GM21515 (cell line): Measurements from ENCODE around the gene DOK7.

Source experiments
- ATAC-seq: cut with Tn5 transposase; IDR thresholded peaks from one replicate; pipeline ENCODE4 v1.9.1; 2021; ENCODE audit not compliant: unreplicated experiment

Gene DOK7

DNA sequence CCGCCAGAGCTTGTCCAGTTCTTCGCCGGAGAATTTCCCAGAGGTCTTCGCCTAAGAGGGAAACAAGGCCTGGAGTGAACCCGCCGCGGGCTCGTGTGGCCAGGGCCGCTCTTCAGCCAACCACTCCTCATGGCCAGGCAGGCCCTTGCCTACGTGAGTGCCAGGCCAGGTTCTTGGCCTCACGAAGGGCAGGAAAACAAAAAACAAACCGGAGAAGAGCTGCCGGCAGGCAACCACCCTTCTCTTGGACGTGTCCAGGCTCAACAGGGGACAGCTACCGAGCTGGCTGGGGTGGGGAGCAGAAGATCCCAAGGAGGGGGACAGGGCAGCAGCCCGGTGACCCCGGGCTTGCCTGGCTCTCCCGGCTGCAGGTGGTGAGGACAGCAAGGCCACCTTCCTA lies 55.8 kb downstream of the DOK7 start:
- ATAC-seq: no peak

GRCh38 chr4:3519468-3520264 lies 56.6 kb downstream of the DOK7 start:
- ATAC-seq: no peak

DNA sequence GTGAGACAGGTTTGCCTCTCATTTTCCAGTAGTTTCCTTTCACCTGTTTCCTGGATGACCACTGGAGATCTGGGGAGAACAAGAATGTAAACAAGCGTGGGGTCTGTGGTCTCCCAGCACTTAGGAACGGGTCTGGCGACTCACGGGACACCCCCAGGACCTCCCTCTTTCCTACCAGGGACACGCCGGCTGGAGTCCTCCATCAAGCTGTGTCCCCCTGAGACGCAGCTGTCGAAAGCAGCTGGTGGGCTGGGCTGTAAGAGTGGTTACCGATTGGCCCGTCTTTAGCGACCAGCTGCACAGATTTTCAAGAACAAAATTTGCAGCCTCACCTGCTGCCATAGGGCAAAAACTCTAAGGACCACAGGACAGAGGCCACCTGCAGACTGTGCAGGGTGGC lies 57.2 kb downstream of the DOK7 start:
- ATAC-seq: no peak

DNA sequence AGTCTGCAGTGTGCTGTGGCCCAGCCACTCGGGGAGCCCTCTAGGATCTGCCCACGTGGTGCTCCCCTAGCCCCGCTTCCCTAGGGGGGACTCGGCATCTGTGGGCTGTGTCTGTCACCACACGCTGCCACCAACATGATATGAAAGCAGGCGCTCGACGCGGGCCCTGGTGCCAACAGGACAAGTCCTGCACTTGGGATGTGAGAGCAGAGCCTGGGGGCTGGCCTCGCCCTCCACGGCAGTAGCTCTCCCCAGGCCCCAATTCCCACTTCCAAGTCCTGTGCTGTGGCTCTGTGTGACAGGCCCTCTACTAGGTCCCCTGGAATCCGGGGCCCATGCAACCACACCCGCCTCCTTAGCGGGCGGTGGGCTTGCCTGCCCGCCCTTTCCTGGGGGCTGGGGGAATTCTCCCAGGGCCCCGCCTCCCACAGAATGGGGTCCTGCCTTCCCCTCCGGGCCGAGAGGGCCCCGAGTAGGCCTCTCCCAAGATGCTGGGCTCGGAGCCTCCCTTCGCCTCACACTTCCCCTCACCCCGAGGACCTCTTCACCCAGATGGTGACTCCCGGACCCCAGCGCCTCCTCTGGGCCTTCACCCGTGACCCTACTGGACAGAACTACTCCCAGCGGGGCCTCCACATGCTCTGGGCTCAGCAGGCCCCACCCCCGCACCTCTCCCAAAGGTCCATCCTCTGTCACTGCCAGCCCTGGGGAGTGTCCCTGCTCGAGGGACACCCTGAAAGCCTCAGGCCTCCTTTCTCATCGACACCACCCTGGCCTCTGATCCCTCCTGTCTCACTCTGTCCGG lies 57.9 kb downstream of the DOK7 start:
- no peak for ATAC-seq

DNA sequence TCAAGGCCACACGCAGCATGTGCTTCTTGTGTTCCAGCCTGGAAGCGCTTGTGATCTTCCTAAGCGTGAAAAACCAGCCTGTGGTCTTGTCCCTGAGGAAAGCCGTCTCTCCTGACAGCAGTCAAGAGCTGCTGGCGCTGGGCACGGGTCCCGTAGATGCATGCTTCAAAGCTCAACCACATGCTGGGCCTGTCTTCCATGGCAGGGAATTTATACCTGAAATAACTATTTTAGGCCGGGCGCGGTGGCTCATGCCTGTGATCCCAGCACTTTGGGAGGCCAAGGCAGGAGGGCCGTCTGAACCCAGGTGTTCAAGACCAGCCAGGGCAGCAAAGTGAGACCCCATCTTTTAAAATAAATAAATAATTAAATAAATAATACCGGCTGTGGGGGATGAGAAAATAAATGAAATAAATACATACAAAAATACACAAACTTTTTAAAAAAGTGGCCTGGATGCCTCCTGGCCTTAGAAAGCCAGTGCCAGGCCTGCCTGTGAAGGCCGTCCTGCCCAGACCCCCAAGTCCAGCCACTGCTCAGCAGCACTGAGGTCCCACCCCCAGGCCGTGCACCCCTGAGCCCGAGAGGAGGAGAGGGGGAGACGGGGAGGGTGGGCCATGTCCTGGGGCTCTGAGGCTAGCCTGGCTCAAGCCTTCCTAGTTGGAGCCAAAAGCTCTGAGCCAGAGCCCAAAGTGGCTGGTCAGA lies 58.7 kb downstream of the DOK7 start:
- no peak for ATAC-seq

DNA sequence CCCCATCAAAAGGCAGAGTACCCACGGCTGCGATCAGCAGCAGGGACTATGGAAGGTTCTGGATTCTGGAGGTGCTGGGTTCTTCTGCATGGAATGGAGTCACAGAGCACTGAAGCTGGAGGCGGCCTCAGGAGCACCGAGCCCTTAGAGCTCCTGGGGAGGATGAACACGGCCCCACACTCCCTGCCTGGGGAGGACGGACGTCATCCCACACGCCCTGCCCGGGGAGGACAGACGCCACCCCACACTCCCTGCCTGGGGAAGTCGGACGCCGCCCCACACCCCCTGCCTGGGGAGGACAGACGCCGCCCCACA lies 59.2 kb downstream of the DOK7 start:
- no peak for ATAC-seq

GRCh38 chr4:3522651-3523050 lies 59.5 kb downstream of the DOK7 start:
- no peak for ATAC-seq

DNA sequence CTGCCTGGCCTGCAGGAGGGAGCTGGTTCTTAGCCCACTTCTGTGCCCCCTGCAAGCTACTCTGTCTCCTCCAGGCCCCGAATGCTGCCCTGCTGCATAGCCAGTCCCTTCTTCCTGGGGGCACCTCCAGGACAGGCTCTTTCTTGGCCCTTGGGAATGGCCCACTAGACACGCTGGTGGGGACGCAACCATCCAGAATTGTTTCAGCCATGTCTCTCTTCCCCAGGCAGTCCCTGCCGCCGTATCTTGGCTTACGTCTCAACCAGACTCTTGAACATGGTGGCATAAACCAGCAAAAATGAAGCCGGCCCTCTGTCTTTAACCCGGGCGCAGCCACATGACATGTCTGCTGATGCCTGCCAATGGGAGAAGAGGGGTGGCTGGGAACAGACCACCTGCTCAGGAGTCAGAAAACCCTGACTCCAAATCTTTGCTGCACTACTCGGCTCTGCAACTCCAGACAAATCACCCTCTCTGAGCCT lies 60.1 kb downstream of the DOK7 start:
- no peak for ATAC-seq

- no peak for ATAC-seq
Measured at GRCh38 chr4:3523628-3524221, 60.6 kb downstream of the DOK7 start.

DNA sequence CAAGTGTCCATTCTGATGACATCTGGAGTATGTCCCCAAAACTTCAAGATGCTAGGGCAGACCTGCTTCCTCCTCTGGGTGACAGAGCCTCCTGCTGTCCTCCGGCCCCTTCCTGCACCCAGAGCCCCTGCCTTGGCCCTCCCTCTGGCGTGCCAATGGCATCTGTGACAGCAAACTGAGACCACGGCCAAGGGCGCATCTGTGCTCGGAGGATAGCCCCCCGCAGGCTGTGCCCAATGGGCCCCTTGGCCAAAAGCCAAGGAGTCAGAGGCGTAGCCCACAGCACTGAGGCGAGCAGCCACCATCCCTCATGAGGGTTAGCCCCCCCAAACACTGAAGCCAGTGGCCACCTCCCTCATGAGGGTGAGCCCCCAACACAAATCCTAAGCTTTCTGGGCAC lies 61.2 kb downstream of the DOK7 start:
- no peak for ATAC-seq

- ATAC-seq: no peak
Measured at GRCh38 chr4:3524920-3525319, 61.8 kb downstream of the DOK7 start.

DNA sequence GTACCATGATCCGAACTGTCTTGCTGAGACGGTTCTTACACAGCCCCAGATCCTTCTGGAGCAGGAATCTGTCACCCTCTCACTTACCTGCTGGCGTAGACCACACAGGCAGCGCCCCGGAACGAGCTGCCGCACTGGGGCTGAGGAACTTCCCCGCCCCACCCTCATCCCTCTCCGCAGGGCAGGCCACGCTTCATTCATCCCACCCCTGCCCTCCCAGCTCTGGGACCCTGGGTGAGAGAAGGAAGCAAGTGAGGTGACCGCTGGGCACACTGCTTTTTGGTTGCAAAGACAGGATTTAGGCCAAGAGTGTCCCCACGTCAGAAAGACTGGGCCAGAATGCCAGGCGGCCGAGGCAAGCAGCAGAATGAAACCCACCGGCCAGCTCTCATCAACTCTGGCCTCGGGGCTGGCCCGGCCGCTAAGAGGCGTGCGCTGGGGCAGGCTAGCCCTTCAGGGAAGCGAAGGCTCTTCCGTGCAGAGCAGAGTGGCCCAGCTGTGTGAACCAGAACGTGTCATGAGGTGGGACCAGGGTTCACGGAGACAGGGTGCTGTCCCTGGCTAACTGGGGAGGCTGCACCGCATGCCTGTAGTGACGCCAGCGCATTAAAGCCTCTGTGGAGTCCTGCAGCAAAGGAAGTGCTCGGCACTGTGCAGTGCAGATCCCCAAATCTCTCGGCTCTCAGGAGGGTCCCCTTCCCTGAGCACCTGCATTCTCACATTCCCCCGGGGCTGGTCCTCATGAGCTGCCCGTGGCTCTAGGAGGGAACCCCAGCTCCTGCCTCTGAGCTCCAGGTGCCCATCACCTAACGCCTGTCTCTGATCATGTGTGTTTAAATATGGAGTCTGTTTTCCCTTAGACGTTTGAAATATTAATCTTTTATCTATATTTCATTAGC lies 62.7 kb downstream of the DOK7 start:
- no peak for ATAC-seq

GRCh38 chr4:3526456-3526855 lies 63.4 kb downstream of the DOK7 start:
- ATAC-seq: no peak

GRCh38 chr4:3527101-3527913 lies 64.2 kb downstream of the DOK7 start:
- no peak for ATAC-seq

DNA sequence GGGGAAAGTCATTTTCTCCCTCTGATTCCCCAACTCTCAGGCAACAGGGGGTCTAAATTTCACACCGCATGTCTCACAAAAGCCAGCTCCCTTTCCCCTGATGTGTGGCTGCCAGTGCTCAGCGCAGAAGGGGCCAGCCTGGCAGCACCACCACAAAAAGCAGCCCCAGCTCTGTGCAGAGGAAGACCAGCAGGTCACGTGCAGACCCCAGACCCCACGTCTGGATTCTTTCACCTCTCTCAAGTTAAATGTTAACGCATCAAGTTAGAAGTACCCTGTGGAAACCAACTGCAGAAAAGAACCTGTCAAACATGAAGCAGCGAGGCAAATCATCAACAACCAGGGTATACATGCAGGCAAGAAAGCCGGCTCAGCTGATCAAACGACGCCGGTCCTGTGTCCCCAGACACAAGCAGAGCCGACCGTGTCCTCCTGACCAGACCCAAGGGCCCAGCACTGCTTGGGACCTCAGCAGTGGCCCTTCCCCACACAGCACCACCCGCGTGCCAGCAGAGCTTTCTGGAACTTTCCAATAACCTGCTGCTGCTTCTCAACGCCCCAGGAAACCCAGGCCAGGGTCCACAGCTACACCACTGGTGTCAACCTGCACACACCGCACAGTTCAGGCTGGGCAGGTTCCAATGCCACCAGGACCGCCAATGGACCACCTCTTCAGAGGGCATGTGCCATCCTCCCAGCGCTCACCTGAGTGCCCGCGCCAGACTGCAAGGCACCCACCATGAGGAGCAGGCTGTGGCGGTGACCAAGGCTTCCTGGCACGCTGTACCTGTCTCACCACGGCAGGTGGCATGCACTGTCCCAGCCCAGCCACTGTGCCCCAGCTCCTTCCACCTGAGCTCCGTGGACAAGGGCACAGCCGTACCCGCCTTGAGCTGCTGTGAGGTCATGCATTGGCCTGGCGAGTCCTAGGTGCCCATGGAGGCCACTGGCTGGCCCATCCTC lies 65.1 kb downstream of the DOK7 start:
- no peak for ATAC-seq

- ATAC-seq: no peak
Measured at GRCh38 chr4:3529363-3529762, 66.3 kb downstream of the DOK7 start.

- ATAC-seq: no peak
Measured at GRCh38 chr4:3530051-3530450, 66.9 kb downstream of the DOK7 start.

DNA sequence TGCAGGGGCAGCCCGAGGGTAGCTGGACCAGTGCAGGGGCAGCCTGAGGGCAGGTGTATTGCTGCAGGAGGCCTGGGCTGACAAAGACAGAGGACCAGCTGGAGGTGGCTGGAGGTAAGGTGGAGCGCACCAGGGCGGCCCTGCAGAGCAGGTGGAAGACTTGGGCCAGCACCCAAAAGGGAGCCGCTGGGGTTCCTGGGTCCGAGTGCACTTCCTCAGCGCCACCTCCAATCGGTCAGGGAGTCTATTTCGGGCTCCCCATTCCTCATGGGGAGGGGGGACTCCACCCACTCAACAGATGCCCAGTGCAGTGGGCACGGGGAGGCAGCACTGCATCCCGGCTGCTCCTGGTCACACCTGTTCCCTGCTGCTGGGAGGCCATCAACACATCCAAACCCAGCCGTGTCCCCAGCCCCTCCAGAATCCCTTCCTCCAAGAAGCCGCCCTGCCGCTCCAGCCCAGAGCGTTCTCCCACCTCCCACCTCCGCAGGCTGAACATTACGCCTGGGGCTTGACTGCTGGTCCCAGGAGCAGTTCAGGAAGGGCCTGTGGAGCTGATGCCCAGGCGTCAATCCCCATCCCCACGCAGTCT lies 67.7 kb downstream of the DOK7 start:
- ATAC-seq: no peak
